A549 treated with Hydrocortisone at 1 μM for 4 hours (cell line): ENCODE data around the gene ACSM6. TPM values are rescaled to one million over a fixed set of nuclear protein-coding genes. Genes with fewer than 3 reads are reported as not detected.

Source experiments
- total RNA-seq: library from RNA; stranded (reverse); fragments of 200-300 nt; extraction: Qiagen RNA extraction; gene quantifications from 5 replicates; pipeline ENCODE4 v1.2.3, GENCODE V29; 2022

The ACSM6 gene, protein sequence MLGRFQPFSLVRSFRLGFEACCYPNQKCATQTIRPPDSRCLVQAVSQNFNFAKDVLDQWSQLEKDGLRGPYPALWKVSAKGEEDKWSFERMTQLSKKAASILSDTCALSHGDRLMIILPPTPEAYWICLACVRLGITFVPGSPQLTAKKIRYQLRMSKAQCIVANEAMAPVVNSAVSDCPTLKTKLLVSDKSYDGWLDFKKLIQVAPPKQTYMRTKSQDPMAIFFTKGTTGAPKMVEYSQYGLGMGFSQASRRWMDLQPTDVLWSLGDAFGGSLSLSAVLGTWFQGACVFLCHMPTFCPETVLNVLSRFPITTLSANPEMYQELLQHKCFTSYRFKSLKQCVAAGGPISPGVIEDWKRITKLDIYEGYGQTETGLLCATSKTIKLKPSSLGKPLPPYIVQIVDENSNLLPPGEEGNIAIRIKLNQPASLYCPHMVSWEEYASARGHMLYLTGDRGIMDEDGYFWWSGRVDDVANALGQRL
- not detected in 5 replicates for total RNA-seq

GRCh38 chr10:95193944-95194343 is at the start of gene ACSM6:
Gene ACSM6 (plus strand): TSS chr10:95194238. CDS start chr10:95194486, 248 bp downstream.

Other genes with a start within 250 kb of the ACSM6 start
- not detected in 5 replicates for gene CYP2C8, start 124.7 kb upstream of the ACSM6 start, total RNA-seq
- 232 to 258 TPM (median 251 TPM) in 5 replicates for gene PDLIM1, start 96.8 kb downstream of the ACSM6 start, total RNA-seq